K562 (cell line): ENCODE measurements around the gene MMP23B. TPM values are rescaled to one million over a fixed set of nuclear protein-coding genes. Genes with fewer than 3 reads are reported as not detected.

Experiments
- CBFA2T2 ChIP-seq: fragments of 450-650 bp; conservative IDR thresholded peaks from 2 replicates; pipeline ENCODE4 v1.6.1; 2017; ENCODE audit warnings: mild to moderate bottlenecking
- FOXA1 ChIP-seq: fragments of 450-650 bp; IDR thresholded peaks from 2 replicates; pipeline ENCODE4 v1.6.1; 2016; ENCODE audit warnings: mild to moderate bottlenecking, borderline replicate concordance
- GABPB2 ChIP-seq: fragments of 250-450 bp; sonication (Bioruptor Pico); conservative IDR thresholded peaks from 2 replicates; pipeline ENCODE4 v1.5.1; 2021; ENCODE audit warnings: mild to moderate bottlenecking
- GATA2 ChIP-seq: sonication (generic); formaldehyde crosslinking; IDR thresholded peaks from 2 replicates; pipeline ENCODE4 v1.4.0; 2020; ENCODE audit warnings: mild to moderate bottlenecking, missing genetic modification reagents
- HDAC2 ChIP-seq: fragments of 450-650 bp; IDR thresholded peaks from 2 replicates; pipeline ENCODE4 v1.6.1; 2016; ENCODE audit warnings: mild to moderate bottlenecking
- HIVEP1 ChIP-seq: fragments of 250-450 bp; sonication (Bioruptor Pico); IDR thresholded peaks from 2 replicates; pipeline ENCODE4 v1.4.0; 2020; ENCODE audit warnings: mild to moderate bottlenecking
- HMGXB4 ChIP-seq: sonication (generic); formaldehyde crosslinking; IDR thresholded peaks from 2 replicates; pipeline ENCODE4 v1.8.1; 2023; ENCODE audit warnings: mild to moderate bottlenecking, missing genetic modification reagents
- MECOM ChIP-seq: fragments of 250-450 bp; sonication (Bioruptor Pico); IDR thresholded peaks from 2 replicates; pipeline ENCODE4 v1.8.0; 2022; ENCODE audit warnings: inconsistent platforms
- RBM34 ChIP-seq: fragments of 200-400 bp; formaldehyde crosslinking; IDR thresholded peaks from 2 replicates; pipeline ENCODE4 v1.6.1; 2018; ENCODE audit warnings: low read length, borderline replicate concordance; ENCODE audit not compliant: insufficient read depth
- ZBTB33 ChIP-seq: sonication (generic); formaldehyde crosslinking; IDR thresholded peaks from 2 replicates; pipeline ENCODE4 v1.8.1; 2023; ENCODE audit warnings: mild to moderate bottlenecking, missing genetic modification reagents
- polyA plus RNA-seq, 8 experiments: library from polyadenylated mRNA; depleted of rRNA in 4 of 8; stranded (reverse) in 5 of 8; unstranded in 3 of 8; fragments of >200 nt; fragmentation: Nextera tagmentation in 2 of 8; fragmentation: Illumina TruSeq in 1 of 8; extraction: Ambion mirVana in 2 of 8; extraction: Trizol in 1 of 8; gene quantifications; 2 replicates each; pipeline versions ENCODE4 v1.2.1 to v1.2.3, GENCODE V29; 2011 to 2014; ENCODE audit warnings: inconsistent platforms in 1 of 8, missing spikeins in 1 of 8
- total RNA-seq, 7 experiments: library from RNA; depleted of rRNA in 6 of 7; stranded (reverse); fragments of >200 nt in 6 of 7; fragmentation: Illumina TruSeq in 2 of 7; extraction: Trizol in 2 of 7; gene quantifications; 2 replicates each; pipeline versions ENCODE4 v1.2.1 to v1.2.3, GENCODE V29; 2011 to 2021; ENCODE audit warnings: low replicate concordance in 1 of 7

Gene MMP23B
- total and polyA plus RNA-seq, 9 of the 15 experiments (the other 6 are each of a cell fraction or from before 2014, with no cell fraction given), result 0.28 to 1.2 (median 0.41) TPM; not detected in 5

- TF ChIP-seq HDAC2 (no peak), HIVEP1 (CRISPR knock-in tag) (no peak), HMGXB4 (CRISPR knock-in tag) (no peak), FOXA1 (no peak), MECOM (CRISPR knock-in tag) (no peak), GABPB2 (no peak), GATA2 (CRISPR knock-in tag) (no peak), RBM34 (no peak), CBFA2T2 (no peak), ZBTB33 (CRISPR knock-in tag) (no peak)
Measured at GRCh38 chr1:1593834-1594601, 38.0 kb upstream of the MMP23B start (continued).
